Thyroid gland (tissue), 4 donors: Measurements from ENCODE around the gene ZC2HC1C.

ENCODE experiments used
- POLR2A ChIP-seq, 2 donors: fragments of 450-650 bp; IDR thresholded peaks; one replicate each; pipeline ENCODE4 v1.6.1; 2017; ENCODE audit warnings: antibody characterized with exemption in 2 of 2, mild to moderate bottlenecking in 2 of 2, moderate library complexity in 1 of 2
- TF ChIP-seq, protein P1 (sequence below), 6 experiments: fragments of 200-600 bp in 3 of 6; fragments of 450-650 bp in 3 of 6; sonication (generic) in 3 of 6; IDR thresholded peaks; one replicate each; pipeline ENCODE4 v1.5.1; 2016 to 2019; ENCODE audit warnings: antibody characterized with exemption in 6 of 6, mild to moderate bottlenecking in 2 of 6, inconsistent platforms in 1 of 6, moderate library complexity in 1 of 6

DNA sequence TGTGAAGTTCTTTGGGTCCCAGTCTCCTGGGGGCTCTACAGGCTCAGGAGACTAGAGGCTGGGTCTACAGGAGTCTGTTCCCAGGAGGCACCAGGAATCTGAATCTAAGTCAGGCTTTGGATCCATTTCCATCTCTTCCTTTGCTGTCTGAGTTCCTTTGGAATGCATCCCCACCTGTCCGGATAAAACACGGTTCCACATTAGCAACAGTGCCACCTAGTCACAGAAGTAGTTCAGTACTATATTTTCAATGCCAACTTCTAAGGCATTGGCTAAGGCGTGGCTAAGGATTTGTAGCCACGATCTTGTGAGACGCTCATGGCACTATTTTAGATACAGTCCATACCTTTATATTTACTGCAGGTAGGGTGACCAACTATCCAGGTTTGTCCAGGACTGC lies 15.1 kb downstream of the ZC2HC1C start:
- TF ChIP-seq, protein P1, sequence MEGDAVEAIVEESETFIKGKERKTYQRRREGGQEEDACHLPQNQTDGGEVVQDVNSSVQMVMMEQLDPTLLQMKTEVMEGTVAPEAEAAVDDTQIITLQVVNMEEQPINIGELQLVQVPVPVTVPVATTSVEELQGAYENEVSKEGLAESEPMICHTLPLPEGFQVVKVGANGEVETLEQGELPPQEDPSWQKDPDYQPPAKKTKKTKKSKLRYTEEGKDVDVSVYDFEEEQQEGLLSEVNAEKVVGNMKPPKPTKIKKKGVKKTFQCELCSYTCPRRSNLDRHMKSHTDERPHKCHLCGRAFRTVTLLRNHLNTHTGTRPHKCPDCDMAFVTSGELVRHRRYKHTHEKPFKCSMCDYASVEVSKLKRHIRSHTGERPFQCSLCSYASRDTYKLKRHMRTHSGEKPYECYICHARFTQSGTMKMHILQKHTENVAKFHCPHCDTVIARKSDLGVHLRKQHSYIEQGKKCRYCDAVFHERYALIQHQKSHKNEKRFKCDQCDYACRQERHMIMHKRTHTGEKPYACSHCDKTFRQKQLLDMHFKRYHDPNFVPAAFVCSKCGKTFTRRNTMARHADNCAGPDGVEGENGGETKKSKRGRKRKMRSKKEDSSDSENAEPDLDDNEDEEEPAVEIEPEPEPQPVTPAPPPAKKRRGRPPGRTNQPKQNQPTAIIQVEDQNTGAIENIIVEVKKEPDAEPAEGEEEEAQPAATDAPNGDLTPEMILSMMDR (IDR thresholded peaks at IDR 0.05), result peak in 5 of 6 experiments; percentile 43 to 73 (median 65)
- no peak for TF ChIP-seq POLR2A (IDR thresholded peaks at IDR 0.05)
